ENCODE data around the gene WDFY2. TPM values are rescaled to one million over a fixed set of nuclear protein-coding genes. Genes with fewer than 3 reads are reported as not detected.

Gene WDFY2
- total RNA-seq, 1 experiment from 2014 or later, result 26.4 TPM

GRCh38 chr13:51777921-51778320, 193.7 kb downstream of the WDFY2 start:
- no peak overlapping the region for H3K27ac Mint-ChIP-seq
- no peak for TF ChIP-seq CTCF (conservative IDR thresholded peaks at IDR 0.05)
- no peak overlapping the region for H2AK5ac ChIP-seq (ENCODE audit: insufficient read length, low read length)

More at GRCh38 chr13:51777921-51778320, 193.7 kb downstream of the WDFY2 start:
- H4K91ac ChIP-seq (ENCODE audit: insufficient read length, low read depth, low read length), result no peak overlapping the region
- H3K23me2 ChIP-seq (ENCODE audit: insufficient read length, low read depth, low read length, poor library complexity, severe bottlenecking), result no peaks in the 10 kb centered on the region
- no CpG with 5 or more reads among the region's 9 CpGs for WGBS (ENCODE audit: extremely low coverage, insufficient read length, low lambda C conversion rate)
- H4K20me1 ChIP-seq (ENCODE audit: control insufficient read depth, insufficient read depth, insufficient read length), result no peaks in the 10 kb centered on the region
- no peak overlapping the region for H3K27ac ChIP-seq (ENCODE audit: insufficient read length, low read depth, low read length)
- H3K79me2 ChIP-seq (ENCODE audit: insufficient read depth, low read length), result no peaks in the 10 kb centered on the region
- Mint-ChIP-seq H3K4me3 (no peak overlapping the region), H3K4me1 (peaks cover 8 to 11% of the 10 kb centered on the region in 2 experiments), H3K9me3 (no peaks in the 10 kb centered on the region), H3K27me3 (ENCODE audit: low read depth) (no peaks in the 10 kb centered on the region), H3K36me3 (ENCODE audit: insufficient read depth in 1 of 3, low read depth in 3 of 3) (peaks cover 0 to 6% (median 0%) of the 10 kb centered on the region in 3 experiments; a peak in 2 of 7 replicates)
- H3K4me1 ChIP-seq (ENCODE audit: insufficient read depth, low read length), result no peaks in the 10 kb centered on the region
- H2BK120ac ChIP-seq (ENCODE audit: low read depth, low read length, poor library complexity, severe bottlenecking), result no peak overlapping the region
- H2AFZ ChIP-seq (ENCODE audit: low read length), result no peak overlapping the region
- H2BK15ac ChIP-seq (ENCODE audit: low read depth, low read length), result no peak overlapping the region; the same call in 1 of the 2 replicates
- H2BK12ac ChIP-seq (ENCODE audit: insufficient read length, low read depth, low read length), result no peak overlapping the region
- H3K4me2 ChIP-seq (ENCODE audit: insufficient read depth, insufficient read length, low read length), result no peak overlapping the region
- no peak overlapping the region for H3K56ac ChIP-seq (ENCODE audit: insufficient read length, low read depth, low read length)
- no peaks in the 10 kb centered on the region for H3K79me1 ChIP-seq (ENCODE audit: insufficient read depth, low read depth, low read length, poor library complexity, severe bottlenecking)
- DNase-seq, result no peak
- H3K4ac ChIP-seq (ENCODE audit: low read depth, low read length), result no peak overlapping the region
- no peak overlapping the region for H4K8ac ChIP-seq (replicated peaks; ENCODE audit: insufficient read length, low read depth, low read length)
- no peak overlapping the region for H2BK5ac ChIP-seq (ENCODE audit: insufficient read length, low read length)
- H3K23ac ChIP-seq (ENCODE audit: insufficient read length, low read depth, low read length), result no peak overlapping the region
- H3K9ac ChIP-seq (ENCODE audit: extremely low read depth, insufficient read length, low read length), result no peak overlapping the region
- no peaks in the 10 kb centered on the region for H3K9me3 ChIP-seq (ENCODE audit: control insufficient read depth, low read depth, low read length)
- H2BK20ac ChIP-seq (ENCODE audit: low read depth, low read length, poor library complexity, severe bottlenecking), result no peak overlapping the region
- H3K27me3 ChIP-seq (ENCODE audit: insufficient read depth, low read length), result no peaks in the 10 kb centered on the region
- no peak overlapping the region for H3K14ac ChIP-seq (ENCODE audit: insufficient read depth, low read length)
- no peak overlapping the region for H3T11ph ChIP-seq (ENCODE audit: low read length)
- H3K18ac ChIP-seq (ENCODE audit: insufficient read length, low read depth, low read length), result no peak overlapping the region
- H4K5ac ChIP-seq (ENCODE audit: insufficient read length, low read depth, low read length), result no peak overlapping the region
